Measurements from ENCODE around the gene HCFC1R1.

Gene HCFC1R1

GRCh38 chr16:3013998-3014690 lies 9.6 kb downstream of the HCFC1R1 start:
- Histone ChIP-seq H3K36me3 (no peaks in the 10 kb centered on the region), H3K9me3 (no peaks in the 10 kb centered on the region), H4K20me1 (peaks cover 13% of the 10 kb centered on the region; the same call in 1 of the 2 replicates), H3K4me3 (no peak overlapping the region), H3K27me3 (peaks cover 64% of the 10 kb centered on the region), H3K4me1 (peaks cover 25% of the 10 kb centered on the region), H3K4me2 (no peak overlapping the region), H3K27ac (no peak overlapping the region), H3K9ac (no peak overlapping the region)
- TF ChIP-seq Cebpa-rat (IDR thresholded peaks at IDR 0.05) = no peak

DNA sequence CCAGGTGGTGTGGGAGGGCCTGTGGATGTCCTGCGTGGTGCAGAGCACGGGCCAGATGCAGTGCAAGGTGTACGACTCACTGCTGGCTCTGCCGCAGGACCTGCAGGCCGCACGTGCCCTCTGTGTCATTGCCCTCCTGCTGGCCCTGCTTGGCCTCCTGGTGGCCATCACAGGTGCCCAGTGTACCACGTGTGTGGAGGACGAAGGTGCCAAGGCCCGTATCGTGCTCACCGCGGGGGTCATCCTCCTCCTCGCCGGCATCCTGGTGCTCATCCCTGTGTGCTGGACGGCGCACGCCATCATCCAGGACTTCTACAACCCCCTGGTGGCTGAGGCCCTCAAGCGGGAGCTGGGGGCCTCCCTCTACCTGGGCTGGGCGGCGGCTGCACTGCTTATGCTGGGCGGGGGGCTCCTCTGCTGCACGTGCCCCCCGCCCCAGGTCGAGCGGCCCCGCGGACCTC lies 10.2 kb downstream of the HCFC1R1 start:
- H3K9ac ChIP-seq = no peak overlapping the region
- H3K4me1 ChIP-seq = peaks cover 30% of the 10 kb centered on the region
- peaks cover 62% of the 10 kb centered on the region for H3K27me3 ChIP-seq
- TF ChIP-seq Cebpa-rat (IDR thresholded peaks at IDR 0.05) = no peak
- H4K20me1 ChIP-seq = peaks cover 13% of the 10 kb centered on the region; the same call in 1 of the 2 replicates
- H3K4me2 ChIP-seq = no peak overlapping the region
- no peaks in the 10 kb centered on the region for H3K36me3 ChIP-seq
- H3K4me3 ChIP-seq = no peak overlapping the region
- H3K27ac ChIP-seq = no peak overlapping the region
- H3K9me3 ChIP-seq = no peaks in the 10 kb centered on the region

DNA sequence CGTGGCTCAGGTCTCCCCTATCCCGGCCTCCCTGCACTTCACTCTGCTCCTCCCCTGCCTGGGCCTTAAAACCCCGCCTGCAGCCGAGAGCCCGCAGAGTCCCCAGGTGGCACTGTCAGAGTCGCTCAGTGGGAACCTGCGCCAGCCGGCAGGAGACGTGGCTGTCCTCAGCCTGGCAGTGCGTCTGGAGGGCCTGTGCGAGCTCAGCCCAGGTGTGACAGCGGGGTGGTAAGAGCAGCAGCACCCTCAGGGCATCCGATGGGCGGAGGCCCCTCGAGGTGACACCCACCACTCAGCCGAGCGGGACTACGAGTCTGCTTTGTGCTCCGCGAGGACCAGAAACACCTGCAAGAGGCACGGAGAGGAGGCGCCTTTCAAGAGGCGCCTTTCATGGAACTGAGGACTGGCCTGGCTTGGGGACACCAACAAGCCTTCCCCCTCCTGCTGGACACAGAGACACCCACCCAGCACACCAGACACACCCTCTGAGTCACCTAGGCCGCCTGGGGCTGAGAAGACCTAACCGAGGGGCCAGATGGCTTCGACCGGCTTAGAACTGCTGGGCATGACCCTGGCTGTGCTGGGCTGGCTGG lies 10.8 kb downstream of the HCFC1R1 start, which contains the start of gene CLDN9:
Gene CLDN9, plus strand, starts transcription at position 96 of the 593 bp plus-strand sequence. Its CDS starts 440 bp downstream, at position 536.
- peaks cover 13% of the 10 kb centered on the region; the same call in 1 of the 2 replicates for H4K20me1 ChIP-seq
- H3K4me3 ChIP-seq = no peak within 1 kb of the TSS
- peaks cover 32% of the 10 kb centered on the region for H3K4me1 ChIP-seq
- no peak within 1 kb of the TSS for H3K9ac ChIP-seq
- H3K36me3 ChIP-seq = no peaks in the 10 kb centered on the region
- TF ChIP-seq Cebpa-rat (IDR thresholded peaks at IDR 0.05) = no peak
- no peak within 1 kb of the TSS for H3K27ac ChIP-seq
- peaks cover 62% of the 10 kb centered on the region for H3K27me3 ChIP-seq
- H3K9me3 ChIP-seq = no peaks in the 10 kb centered on the region
- H3K4me2 ChIP-seq = peak within 1 kb of the TSS; percentile 59

- peaks cover 13% of the 10 kb centered on the region; the same call in 1 of the 2 replicates for H4K20me1 ChIP-seq
- no peak overlapping the region for H3K4me3 ChIP-seq
- no peaks in the 10 kb centered on the region for H3K9me3 ChIP-seq
- peaks cover 66% of the 10 kb centered on the region for H3K27me3 ChIP-seq
- no peaks in the 10 kb centered on the region for H3K36me3 ChIP-seq
- H3K4me2 ChIP-seq = peak overlapping the region; percentile 59
- H3K9ac ChIP-seq = no peak overlapping the region
- no peak overlapping the region for H3K27ac ChIP-seq
- TF ChIP-seq Cebpa-rat (IDR thresholded peaks at IDR 0.05) = no peak
- H3K4me1 ChIP-seq = peaks cover 37% of the 10 kb centered on the region
Measured at GRCh38 chr16:3012246-3012645, 11.5 kb downstream of the HCFC1R1 start.

GRCh38 chr16:3010510-3010909 lies 13.2 kb downstream of the HCFC1R1 start:
- peaks cover 46% of the 10 kb centered on the region for H3K4me1 ChIP-seq
- TF ChIP-seq Cebpa-rat (IDR thresholded peaks at IDR 0.05) = no peak
- peaks cover 81% of the 10 kb centered on the region for H3K27me3 ChIP-seq
- H3K4me2 ChIP-seq = no peak overlapping the region
- no peak overlapping the region for H3K9ac ChIP-seq
- H3K9me3 ChIP-seq = no peaks in the 10 kb centered on the region
- no peak overlapping the region for H3K4me3 ChIP-seq
- H3K27ac ChIP-seq = no peak overlapping the region
- H4K20me1 ChIP-seq = peaks cover 13% of the 10 kb centered on the region; the same call in 1 of the 2 replicates
- H3K36me3 ChIP-seq = no peaks in the 10 kb centered on the region

DNA sequence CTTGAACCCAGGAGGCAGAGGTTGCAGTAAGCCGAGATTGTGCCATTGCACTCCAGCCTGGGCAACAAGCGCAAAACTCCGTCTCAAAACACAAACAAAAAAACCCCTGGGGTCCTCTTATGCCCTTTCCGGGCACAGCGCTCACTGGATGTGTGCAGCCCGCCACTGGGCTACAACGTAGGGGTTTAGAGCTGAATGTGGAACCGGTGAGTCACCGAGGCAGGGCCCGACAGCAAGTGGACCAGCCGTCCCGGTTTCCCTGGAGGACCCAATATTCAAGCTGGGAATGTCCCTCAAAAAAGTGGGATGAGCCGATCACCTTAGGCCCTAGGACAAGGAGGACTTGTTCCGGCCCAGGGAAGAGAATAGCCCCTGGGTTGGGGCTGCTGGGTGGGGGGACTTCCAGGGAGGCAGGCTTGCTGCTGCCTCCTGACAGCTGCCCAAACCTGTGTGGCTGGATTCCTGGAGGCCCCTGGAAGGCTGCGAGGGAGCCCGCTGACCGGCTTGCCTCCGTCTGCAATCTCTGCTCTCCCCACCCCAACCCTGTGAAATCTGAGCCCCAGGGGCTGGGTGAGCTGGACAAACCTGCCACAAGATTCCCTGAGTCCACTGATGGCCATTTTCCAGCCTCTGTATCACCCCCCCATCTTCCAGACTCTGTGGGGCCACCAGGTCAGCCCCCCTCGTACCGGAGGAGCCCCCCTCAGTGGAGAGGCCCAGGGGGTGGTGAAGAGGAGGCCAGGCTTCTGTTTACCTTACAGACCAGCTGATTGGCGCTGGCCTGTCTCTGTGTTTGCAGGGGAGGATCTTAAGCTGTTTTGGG lies 14.0 kb downstream of the HCFC1R1 start:
- Histone ChIP-seq H3K9me3 (no peaks in the 10 kb centered on the region), H3K9ac (no peak overlapping the region), H3K27ac (no peak overlapping the region), H4K20me1 (peaks cover 13% of the 10 kb centered on the region; the same call in 1 of the 2 replicates), H3K27me3 (peaks cover 87% of the 10 kb centered on the region), H3K4me1 (peaks cover 46% of the 10 kb centered on the region), H3K4me3 (no peak overlapping the region), H3K36me3 (no peaks in the 10 kb centered on the region), H3K4me2 (no peak overlapping the region)
- no peak for TF ChIP-seq Cebpa-rat (IDR thresholded peaks at IDR 0.05)

DNA sequence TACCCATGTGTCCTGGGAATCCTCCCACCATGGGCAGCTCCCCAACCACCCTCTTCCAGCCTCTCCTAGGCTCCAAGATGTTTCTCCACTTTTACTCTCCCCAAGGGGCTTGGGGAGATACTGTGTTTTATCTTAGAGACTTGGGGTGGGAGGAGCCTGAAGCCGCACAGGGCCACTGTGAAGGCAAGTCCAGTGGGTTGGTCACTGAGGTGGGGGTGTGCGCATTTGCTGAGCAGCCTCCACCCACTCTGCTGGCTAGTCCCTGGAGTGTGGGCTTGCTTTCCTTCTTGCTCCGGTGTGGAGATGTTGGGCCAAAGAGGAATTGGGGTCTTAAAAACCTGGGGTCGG lies 15.1 kb downstream of the HCFC1R1 start:
- Histone ChIP-seq H3K9ac (no peak overlapping the region), H3K4me1 (peaks cover 46% of the 10 kb centered on the region), H3K4me2 (peak overlapping the region; percentile 98), H3K9me3 (no peaks in the 10 kb centered on the region), H3K4me3 (peak overlapping the region; percentile 50), H3K27me3 (peaks cover 85% of the 10 kb centered on the region), H3K27ac (0 out of 2 replicates have a peak overlapping the region, but pooled peaks have one; percentile 35), H4K20me1 (peaks cover 10% of the 10 kb centered on the region; the same call in 1 of the 2 replicates), H3K36me3 (no peaks in the 10 kb centered on the region)
- TF ChIP-seq Cebpa-rat (IDR thresholded peaks at IDR 0.05) = no peak

DNA sequence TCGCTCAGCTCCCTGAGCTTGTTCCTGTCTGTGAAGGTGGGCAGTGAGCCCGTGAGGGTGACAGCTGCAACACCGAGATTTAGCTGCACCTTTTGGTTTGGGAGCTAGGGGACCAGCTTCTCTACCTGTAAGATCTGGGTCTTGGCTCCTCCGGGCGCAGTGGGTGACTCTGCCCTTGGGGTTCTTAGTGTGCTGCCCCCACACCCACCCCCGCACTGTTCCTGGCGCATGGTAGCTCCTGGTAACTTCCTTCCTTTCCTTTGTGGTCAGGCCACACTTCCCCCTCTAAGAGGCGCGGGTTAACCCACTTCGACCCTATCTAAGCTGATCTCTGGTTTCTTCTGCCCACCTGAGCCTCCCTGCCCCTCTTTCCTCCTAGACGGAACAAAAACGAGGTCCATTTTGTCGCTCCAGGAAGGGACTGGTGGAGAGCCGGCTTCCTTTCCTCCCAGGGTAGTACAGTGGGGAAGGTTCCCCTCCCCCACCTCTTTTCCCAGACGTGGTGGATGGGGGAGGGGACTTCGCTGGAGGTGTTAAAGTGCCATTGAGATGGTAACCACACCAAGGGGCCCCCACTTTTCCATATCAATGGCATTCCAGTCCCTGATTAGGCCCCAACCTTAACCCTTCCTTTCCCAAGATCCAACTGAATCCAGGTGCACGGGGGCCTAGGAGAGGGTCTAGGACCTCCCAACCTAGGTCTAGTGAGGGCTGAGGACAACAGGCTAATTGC lies 15.6 kb downstream of the HCFC1R1 start:
- no peaks in the 10 kb centered on the region for H3K9me3 ChIP-seq
- peak overlapping the region; percentile 50 for H3K4me3 ChIP-seq
- H3K4me1 ChIP-seq = peaks cover 44% of the 10 kb centered on the region
- H4K20me1 ChIP-seq = peaks cover 4% of the 10 kb centered on the region; the same call in 1 of the 2 replicates
- peaks cover 84% of the 10 kb centered on the region for H3K27me3 ChIP-seq
- no peak for TF ChIP-seq Cebpa-rat (IDR thresholded peaks at IDR 0.05)
- H3K4me2 ChIP-seq = peak overlapping the region; percentile 98
- no peaks in the 10 kb centered on the region for H3K36me3 ChIP-seq
- H3K27ac ChIP-seq = peak overlapping the region; percentile 35; the same call in 1 of the 2 replicates
- peak overlapping the region; percentile 3; the same call in 1 of the 2 replicates for H3K9ac ChIP-seq

Measured in BLaER1 (cell line).